Measurements from ENCODE around the gene C8A. TPM values are rescaled to one million over a fixed set of nuclear protein-coding genes. Genes with fewer than 3 reads are reported as not detected.

Gene C8A
- total and polyA plus RNA-seq, 4 donors, result 144 to 669 (median 275) TPM

DNA sequence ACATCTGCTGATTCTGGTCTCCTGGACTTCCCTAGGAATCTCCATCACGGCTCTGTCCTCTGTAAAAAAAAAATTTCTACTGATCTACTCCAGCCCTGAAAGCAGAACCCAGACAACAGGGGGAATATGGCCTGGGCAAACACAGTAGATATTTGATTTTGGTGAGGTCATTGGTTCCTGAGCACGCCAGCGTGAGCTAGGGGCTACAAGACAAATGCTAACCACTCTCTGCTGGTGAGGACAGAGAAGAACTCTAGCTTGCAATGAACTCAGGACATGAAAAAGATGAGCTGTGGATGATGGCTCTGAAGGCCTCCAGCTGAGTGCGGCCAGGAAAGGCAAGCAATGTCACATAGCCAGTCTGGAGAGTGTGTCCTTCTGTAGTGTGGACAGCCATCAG is 18.2 kb upstream of the C8A start (continued):
- TF ChIP-seq GABPA (IDR thresholded peaks at IDR 0.05 in 1 of 2, conservative IDR thresholded peaks at IDR 0.05 in 1 of 2) (no peak), HNF4A (conservative IDR thresholded peaks at IDR 0.05) (no peak), NR2F2 (IDR thresholded peaks at IDR 0.05) (no peak)

DNA sequence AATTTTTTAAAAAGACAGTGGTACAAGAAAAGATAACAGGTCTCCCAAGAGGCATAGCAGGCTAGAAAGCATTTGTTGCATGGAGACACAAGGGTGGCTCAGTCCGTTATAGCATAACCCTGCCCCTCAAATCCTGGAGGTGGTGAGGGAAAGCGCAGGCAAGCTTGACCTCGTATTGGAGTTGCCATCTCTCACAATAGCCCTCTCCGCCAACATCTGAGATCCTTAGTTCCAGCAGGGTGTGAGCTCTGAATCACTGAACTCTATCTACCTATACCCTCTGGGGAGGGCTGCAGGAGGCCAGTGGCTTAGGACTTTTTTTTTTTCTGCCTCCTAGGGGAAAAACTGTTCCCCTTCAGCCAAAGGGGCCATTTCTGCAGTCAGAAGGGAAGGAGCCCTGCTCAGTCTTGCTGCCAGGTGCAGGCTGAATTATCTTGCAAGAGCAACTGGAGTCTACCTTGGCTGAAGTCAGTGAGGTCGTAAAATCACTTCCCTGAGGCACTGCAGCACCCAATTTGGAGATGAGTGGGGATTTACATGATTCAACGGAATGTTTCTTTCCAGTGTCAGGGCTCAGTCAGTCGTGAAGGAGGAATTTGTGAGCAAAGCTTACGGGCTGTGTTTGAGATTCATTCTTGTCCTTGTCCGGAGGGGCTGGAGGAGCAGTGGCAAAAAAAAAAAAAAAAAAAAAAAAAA is 17.2 kb upstream of the C8A start:
- DNase-seq (ENCODE audit: low spot score), result no peak
- no peaks in the 10 kb centered on the region for H3K27me3 ChIP-seq (ENCODE audit: control insufficient read depth in 4 of 4, insufficient read depth in 4 of 4, low read length in 3 of 4)
- H3K36me3 ChIP-seq (ENCODE audit: control insufficient read depth in 4 of 4, insufficient read depth in 3 of 4, low read depth in 1 of 4, low read length in 3 of 4), result no peaks in the 10 kb centered on the region
- no peak overlapping the region for H3K9ac ChIP-seq (ENCODE audit: low read depth in 1 of 2, low read length in 2 of 2)
- no peak overlapping the region for H3K4me3 ChIP-seq (ENCODE audit: low read depth in 1 of 3, low read length in 3 of 3)
- TF ChIP-seq HNF4G (IDR thresholded peaks at IDR 0.05) (no peak), FOXA1 (IDR thresholded peaks at IDR 0.05) (no peak), TAF1 (conservative IDR thresholded peaks at IDR 0.05) (no peak), HNF4A (conservative IDR thresholded peaks at IDR 0.05) (no peak), FOXA2 (IDR thresholded peaks at IDR 0.05) (no peak), EGR1 (IDR thresholded peaks at IDR 0.05; ENCODE audit: low read depth in 2 of 2) (no peak), GABPA (IDR thresholded peaks at IDR 0.05 in 1 of 2, conservative IDR thresholded peaks at IDR 0.05 in 1 of 2) (no peak), JUND (IDR thresholded peaks at IDR 0.05) (no peak), YY1 (IDR thresholded peaks at IDR 0.05) (no peak), RAD21 (IDR thresholded peaks at IDR 0.05) (no peak)
- TF ChIP-seq, protein P1, sequence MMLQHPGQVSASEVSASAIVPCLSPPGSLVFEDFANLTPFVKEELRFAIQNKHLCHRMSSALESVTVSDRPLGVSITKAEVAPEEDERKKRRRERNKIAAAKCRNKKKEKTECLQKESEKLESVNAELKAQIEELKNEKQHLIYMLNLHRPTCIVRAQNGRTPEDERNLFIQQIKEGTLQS (IDR thresholded peaks at IDR 0.05), result no peak
- TF ChIP-seq, protein P2, sequence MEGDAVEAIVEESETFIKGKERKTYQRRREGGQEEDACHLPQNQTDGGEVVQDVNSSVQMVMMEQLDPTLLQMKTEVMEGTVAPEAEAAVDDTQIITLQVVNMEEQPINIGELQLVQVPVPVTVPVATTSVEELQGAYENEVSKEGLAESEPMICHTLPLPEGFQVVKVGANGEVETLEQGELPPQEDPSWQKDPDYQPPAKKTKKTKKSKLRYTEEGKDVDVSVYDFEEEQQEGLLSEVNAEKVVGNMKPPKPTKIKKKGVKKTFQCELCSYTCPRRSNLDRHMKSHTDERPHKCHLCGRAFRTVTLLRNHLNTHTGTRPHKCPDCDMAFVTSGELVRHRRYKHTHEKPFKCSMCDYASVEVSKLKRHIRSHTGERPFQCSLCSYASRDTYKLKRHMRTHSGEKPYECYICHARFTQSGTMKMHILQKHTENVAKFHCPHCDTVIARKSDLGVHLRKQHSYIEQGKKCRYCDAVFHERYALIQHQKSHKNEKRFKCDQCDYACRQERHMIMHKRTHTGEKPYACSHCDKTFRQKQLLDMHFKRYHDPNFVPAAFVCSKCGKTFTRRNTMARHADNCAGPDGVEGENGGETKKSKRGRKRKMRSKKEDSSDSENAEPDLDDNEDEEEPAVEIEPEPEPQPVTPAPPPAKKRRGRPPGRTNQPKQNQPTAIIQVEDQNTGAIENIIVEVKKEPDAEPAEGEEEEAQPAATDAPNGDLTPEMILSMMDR (IDR thresholded peaks at IDR 0.05; ENCODE audit: low read depth, low read length, missing input control), result no peak
- TF ChIP-seq, protein P3, sequence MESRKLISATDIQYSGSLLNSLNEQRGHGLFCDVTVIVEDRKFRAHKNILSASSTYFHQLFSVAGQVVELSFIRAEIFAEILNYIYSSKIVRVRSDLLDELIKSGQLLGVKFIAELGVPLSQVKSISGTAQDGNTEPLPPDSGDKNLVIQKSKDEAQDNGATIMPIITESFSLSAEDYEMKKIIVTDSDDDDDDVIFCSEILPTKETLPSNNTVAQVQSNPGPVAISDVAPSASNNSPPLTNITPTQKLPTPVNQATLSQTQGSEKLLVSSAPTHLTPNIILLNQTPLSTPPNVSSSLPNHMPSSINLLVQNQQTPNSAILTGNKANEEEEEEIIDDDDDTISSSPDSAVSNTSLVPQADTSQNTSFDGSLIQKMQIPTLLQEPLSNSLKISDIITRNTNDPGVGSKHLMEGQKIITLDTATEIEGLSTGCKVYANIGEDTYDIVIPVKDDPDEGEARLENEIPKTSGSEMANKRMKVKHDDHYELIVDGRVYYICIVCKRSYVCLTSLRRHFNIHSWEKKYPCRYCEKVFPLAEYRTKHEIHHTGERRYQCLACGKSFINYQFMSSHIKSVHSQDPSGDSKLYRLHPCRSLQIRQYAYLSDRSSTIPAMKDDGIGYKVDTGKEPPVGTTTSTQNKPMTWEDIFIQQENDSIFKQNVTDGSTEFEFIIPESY (IDR thresholded peaks at IDR 0.05), result no peak
- TF ChIP-seq, protein P4, sequence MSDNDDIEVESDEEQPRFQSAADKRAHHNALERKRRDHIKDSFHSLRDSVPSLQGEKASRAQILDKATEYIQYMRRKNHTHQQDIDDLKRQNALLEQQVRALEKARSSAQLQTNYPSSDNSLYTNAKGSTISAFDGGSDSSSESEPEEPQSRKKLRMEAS (IDR thresholded peaks at IDR 0.05), result no peak
- TF ChIP-seq, protein P5, sequence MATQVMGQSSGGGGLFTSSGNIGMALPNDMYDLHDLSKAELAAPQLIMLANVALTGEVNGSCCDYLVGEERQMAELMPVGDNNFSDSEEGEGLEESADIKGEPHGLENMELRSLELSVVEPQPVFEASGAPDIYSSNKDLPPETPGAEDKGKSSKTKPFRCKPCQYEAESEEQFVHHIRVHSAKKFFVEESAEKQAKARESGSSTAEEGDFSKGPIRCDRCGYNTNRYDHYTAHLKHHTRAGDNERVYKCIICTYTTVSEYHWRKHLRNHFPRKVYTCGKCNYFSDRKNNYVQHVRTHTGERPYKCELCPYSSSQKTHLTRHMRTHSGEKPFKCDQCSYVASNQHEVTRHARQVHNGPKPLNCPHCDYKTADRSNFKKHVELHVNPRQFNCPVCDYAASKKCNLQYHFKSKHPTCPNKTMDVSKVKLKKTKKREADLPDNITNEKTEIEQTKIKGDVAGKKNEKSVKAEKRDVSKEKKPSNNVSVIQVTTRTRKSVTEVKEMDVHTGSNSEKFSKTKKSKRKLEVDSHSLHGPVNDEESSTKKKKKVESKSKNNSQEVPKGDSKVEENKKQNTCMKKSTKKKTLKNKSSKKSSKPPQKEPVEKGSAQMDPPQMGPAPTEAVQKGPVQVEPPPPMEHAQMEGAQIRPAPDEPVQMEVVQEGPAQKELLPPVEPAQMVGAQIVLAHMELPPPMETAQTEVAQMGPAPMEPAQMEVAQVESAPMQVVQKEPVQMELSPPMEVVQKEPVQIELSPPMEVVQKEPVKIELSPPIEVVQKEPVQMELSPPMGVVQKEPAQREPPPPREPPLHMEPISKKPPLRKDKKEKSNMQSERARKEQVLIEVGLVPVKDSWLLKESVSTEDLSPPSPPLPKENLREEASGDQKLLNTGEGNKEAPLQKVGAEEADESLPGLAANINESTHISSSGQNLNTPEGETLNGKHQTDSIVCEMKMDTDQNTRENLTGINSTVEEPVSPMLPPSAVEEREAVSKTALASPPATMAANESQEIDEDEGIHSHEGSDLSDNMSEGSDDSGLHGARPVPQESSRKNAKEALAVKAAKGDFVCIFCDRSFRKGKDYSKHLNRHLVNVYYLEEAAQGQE (IDR thresholded peaks at IDR 0.05), result no peak
- no peak overlapping the region for H3K27ac ChIP-seq (ENCODE audit: low read depth in 1 of 2, low read length in 2 of 2)
- H3K9me3 ChIP-seq (ENCODE audit: control insufficient read depth in 4 of 4, low read length in 3 of 4), result peaks cover 0 to 9% (median 3%) of the 10 kb centered on the region in 4 donors
- 86% methylated on average over 9 of the region's 9 CpGs for WGBS
- peaks cover 6 to 20% (median 8%) of the 10 kb centered on the region in 4 donors for H3K4me1 ChIP-seq (ENCODE audit: control insufficient read depth in 4 of 4, insufficient read depth in 4 of 4, low read length in 3 of 4)
